Measurements from ENCODE around the gene MTCH1. TPM values are rescaled to one million over a fixed set of nuclear protein-coding genes. Genes with fewer than 3 reads are reported as not detected.

The MTCH1 gene
- total and polyA plus RNA-seq, 9 of the 15 experiments (the other 6 are each of a cell fraction or from before 2014, with no cell fraction given): 7.9 to 161 (median 118) TPM

- TF ChIP-seq NFIC (IDR thresholded peaks at IDR 0.05) (no peak), FOXA3 (CRISPR knock-in tag; conservative IDR thresholded peaks at IDR 0.05 in 1 of 2, IDR thresholded peaks at IDR 0.05 in 1 of 2) (no peak), EP400 (IDR thresholded peaks at IDR 0.05) (no peak), MYC (IDR thresholded peaks at IDR 0.05; ENCODE audit: low read depth, low read length) (no peak), MYC (CRISPR knock-in tag; IDR thresholded peaks at IDR 0.05; ENCODE audit: borderline replicate concordance, low read depth) (no peak), CREB3 (tag; conservative IDR thresholded peaks at IDR 0.05; ENCODE audit: low read depth) (no peak), SETDB1 (IDR thresholded peaks at IDR 0.05; ENCODE audit: low read length) (no peak), ETV1 (tag; conservative IDR thresholded peaks at IDR 0.05; ENCODE audit: low read depth) (no peak), KDM1A (IDR thresholded peaks at IDR 0.05) (peak in 1 of 2 experiments; percentile 66; a peak in 2 of 4 replicates), MXD1 (CRISPR knock-in tag; IDR thresholded peaks at IDR 0.05; ENCODE audit: borderline replicate concordance, poor library complexity, severe bottlenecking) (no peak), XRCC3 (IDR thresholded peaks at IDR 0.05) (no peak), PPARD (CRISPR knock-in tag; IDR thresholded peaks at IDR 0.05) (no peak), MCM2 (IDR thresholded peaks at IDR 0.05; ENCODE audit: low read depth) (no peak), HLTF (IDR thresholded peaks at IDR 0.05) (peak; percentile 89; the same call in 1 of the 2 replicates), ZBTB40 (IDR thresholded peaks at IDR 0.05) (no peak), ZBTB40 (CRISPR knock-in tag; IDR thresholded peaks at IDR 0.05) (no peak)
- TF ChIP-seq, protein P1, sequence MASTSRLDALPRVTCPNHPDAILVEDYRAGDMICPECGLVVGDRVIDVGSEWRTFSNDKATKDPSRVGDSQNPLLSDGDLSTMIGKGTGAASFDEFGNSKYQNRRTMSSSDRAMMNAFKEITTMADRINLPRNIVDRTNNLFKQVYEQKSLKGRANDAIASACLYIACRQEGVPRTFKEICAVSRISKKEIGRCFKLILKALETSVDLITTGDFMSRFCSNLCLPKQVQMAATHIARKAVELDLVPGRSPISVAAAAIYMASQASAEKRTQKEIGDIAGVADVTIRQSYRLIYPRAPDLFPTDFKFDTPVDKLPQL (IDR thresholded peaks at IDR 0.05; ENCODE audit: extremely low read depth, insufficient read length): no peak
Measured at GRCh38 chr6:37018198-37019064, 32.4 kb upstream of the MTCH1 start (continued).
